ENCODE measurements around the gene CHD6.

DNA sequence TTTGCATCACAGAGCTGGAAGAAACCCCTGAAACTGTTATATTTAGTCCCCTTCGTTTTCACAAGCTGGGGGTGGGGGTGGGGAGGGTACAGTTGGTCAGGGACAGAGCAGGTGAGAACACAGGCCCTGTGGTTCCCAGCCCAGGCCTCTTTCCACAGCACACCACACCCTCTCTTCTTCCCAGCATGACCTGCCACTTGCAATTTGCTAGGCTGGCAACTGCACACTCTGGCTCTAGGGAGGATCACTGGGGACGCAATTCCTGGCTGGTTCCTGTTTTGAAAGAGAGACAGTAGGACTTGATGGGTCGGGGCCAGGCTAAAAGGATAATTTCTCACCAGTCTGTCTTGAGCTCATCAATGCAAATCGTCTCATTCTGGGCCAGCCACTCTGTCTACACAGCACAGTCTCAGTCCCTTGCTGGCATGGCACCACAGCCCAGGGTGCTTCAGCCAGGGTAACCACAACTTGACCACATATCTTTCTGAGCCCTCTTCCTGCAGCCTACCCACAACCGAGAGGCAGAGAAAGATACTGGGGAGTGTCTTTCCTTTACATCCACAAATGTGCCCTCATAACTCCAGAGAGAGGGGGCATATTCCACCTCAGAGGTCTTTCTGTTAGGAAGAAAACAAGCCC is 209.9 kb downstream of the CHD6 start:
- TF ChIP-seq, protein P1, sequence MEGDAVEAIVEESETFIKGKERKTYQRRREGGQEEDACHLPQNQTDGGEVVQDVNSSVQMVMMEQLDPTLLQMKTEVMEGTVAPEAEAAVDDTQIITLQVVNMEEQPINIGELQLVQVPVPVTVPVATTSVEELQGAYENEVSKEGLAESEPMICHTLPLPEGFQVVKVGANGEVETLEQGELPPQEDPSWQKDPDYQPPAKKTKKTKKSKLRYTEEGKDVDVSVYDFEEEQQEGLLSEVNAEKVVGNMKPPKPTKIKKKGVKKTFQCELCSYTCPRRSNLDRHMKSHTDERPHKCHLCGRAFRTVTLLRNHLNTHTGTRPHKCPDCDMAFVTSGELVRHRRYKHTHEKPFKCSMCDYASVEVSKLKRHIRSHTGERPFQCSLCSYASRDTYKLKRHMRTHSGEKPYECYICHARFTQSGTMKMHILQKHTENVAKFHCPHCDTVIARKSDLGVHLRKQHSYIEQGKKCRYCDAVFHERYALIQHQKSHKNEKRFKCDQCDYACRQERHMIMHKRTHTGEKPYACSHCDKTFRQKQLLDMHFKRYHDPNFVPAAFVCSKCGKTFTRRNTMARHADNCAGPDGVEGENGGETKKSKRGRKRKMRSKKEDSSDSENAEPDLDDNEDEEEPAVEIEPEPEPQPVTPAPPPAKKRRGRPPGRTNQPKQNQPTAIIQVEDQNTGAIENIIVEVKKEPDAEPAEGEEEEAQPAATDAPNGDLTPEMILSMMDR (IDR thresholded peaks at IDR 0.05), result no peak
- no peak for TF ChIP-seq POLR2A (IDR thresholded peaks at IDR 0.05)
